Keratinocyte (primary cell): ENCODE data around the gene MTCH1. TPM values are rescaled to one million over a fixed set of nuclear protein-coding genes. Genes with fewer than 3 reads are reported as not detected.

Source experiments
- DNase-seq: peaks from one replicate; pipeline ENCODE4 v3.0.0-alpha.2; 2011; ENCODE audit warnings: low read depth, missing footprints, low spot score
- FAIRE-seq: peaks from 2 replicates; lab custom pipeline; 2011; peaks lifted over from hg19 to GRCh38; lab: Jason Lieb, UNC
- H2AFZ ChIP-seq: 2 replicates; pipeline ENCODE4 v1.6.0; 2012; ENCODE audit warnings: low read length, control low read depth, inconsistent platforms; ENCODE audit not compliant: control insufficient read depth
- H3K27ac ChIP-seq: 2 replicates; pipeline ENCODE4 v1.5.1; 2011; ENCODE audit warnings: low read length; ENCODE audit not compliant: control insufficient read depth, insufficient read depth
- H3K27me3 ChIP-seq: 3 replicates; pipeline ENCODE4 v1.6.0; 2011; ENCODE audit warnings: low read length; ENCODE audit not compliant: control insufficient read depth, insufficient read depth; ENCODE audit errors: extremely low read depth
- H3K36me3 ChIP-seq, 2 experiments: 2 replicates in 1 of 2; 3 replicates in 1 of 2; pipeline ENCODE4 v1.5.1; 2011; ENCODE audit warnings: low read length in 2 of 2, mild to moderate bottlenecking in 1 of 2; ENCODE audit not compliant: control insufficient read depth in 2 of 2, insufficient read depth in 2 of 2; ENCODE audit errors: extremely low read depth in 1 of 2
- H3K4me1 ChIP-seq: 3 replicates; pipeline ENCODE4 v1.5.1; 2011; ENCODE audit warnings: low read length; ENCODE audit not compliant: control insufficient read depth, insufficient read depth; ENCODE audit errors: extremely low read depth
- H3K4me2 ChIP-seq: 3 replicates; pipeline ENCODE4 v1.6.0; 2011; ENCODE audit warnings: low read depth, low read length; ENCODE audit not compliant: control insufficient read depth, insufficient read depth; ENCODE audit errors: extremely low read depth
- H3K4me3 ChIP-seq, 3 experiments: fragments of 200-600 bp in 1 of 3; sonication (generic) in 1 of 3; 2 replicates in 2 of 3; 3 replicates in 1 of 3; pipeline ENCODE4 v1.5.1; 2011 to 2016; ENCODE audit warnings: low read length in 3 of 3, mild to moderate bottlenecking in 3 of 3, control low read depth in 2 of 3, inconsistent platforms in 1 of 3, low read depth in 1 of 3, mixed read lengths in 1 of 3, mixed run types in 1 of 3, moderate library complexity in 1 of 3; ENCODE audit not compliant: control insufficient read depth in 2 of 3, insufficient read depth in 2 of 3; ENCODE audit errors: extremely low read depth in 1 of 3
- H3K79me2 ChIP-seq: 2 replicates; pipeline ENCODE4 v1.6.0; 2012; ENCODE audit warnings: low read length; ENCODE audit not compliant: control insufficient read depth, insufficient read depth
- H3K9ac ChIP-seq: 3 replicates; pipeline ENCODE4 v1.6.0; 2011; ENCODE audit warnings: low read length; ENCODE audit not compliant: control insufficient read depth, insufficient read depth; ENCODE audit errors: extremely low read depth
- H3K9me1 ChIP-seq: 3 replicates; pipeline ENCODE4 v1.6.0; 2011; ENCODE audit warnings: low read length; ENCODE audit not compliant: control insufficient read depth, insufficient read depth; ENCODE audit errors: extremely low read depth
- H3K9me3 ChIP-seq: 2 replicates; pipeline ENCODE4 v1.5.1; 2012; ENCODE audit warnings: low read depth, low read length; ENCODE audit not compliant: control insufficient read depth
- H4K20me1 ChIP-seq: 3 replicates; pipeline ENCODE4 v1.6.0; 2011; ENCODE audit warnings: low read length; ENCODE audit not compliant: control insufficient read depth, insufficient read depth; ENCODE audit errors: extremely low read depth
- EZH2 ChIP-seq: IDR thresholded peaks from one replicate; pipeline ENCODE4 v1.6.1; 2012; ENCODE audit warnings: inconsistent platforms, mild to moderate bottlenecking, low read length, moderate library complexity
- dilution Hi-C: fragments of 300-500 bp; cut with MboI; formaldehyde crosslinking; loops from one replicate; pipeline ENCODE4 v1.7.0; 2020; ENCODE audit warnings: low sequenced_read_pairs; ENCODE audit not compliant: extremely low pct_ligation_motif_present
- polyA plus RNA-seq, 5 experiments: library from polyadenylated mRNA; depleted of rRNA in 3 of 5; stranded (reverse) in 3 of 5; stranded (forward) in 1 of 5; unstranded in 1 of 5; fragments of >200 nt; gene quantifications; 1 replicate in 1 of 5; 2 replicates in 3 of 5; 3 replicates in 1 of 5; pipeline versions ENCODE4 v1.2.1 to v1.2.3, GENCODE V29; 2011 to 2012; ENCODE audit warnings: missing spikeins in 2 of 5, low read depth in 1 of 5, low replicate concordance in 1 of 5
- TF ChIP-seq, protein P1 (sequence below), 3 experiments: IDR thresholded peaks in 1 of 3; conservative IDR thresholded peaks in 1 of 3; optimal IDR thresholded peaks in 1 of 3; 2 replicates in 2 of 3; 3 replicates in 1 of 3; pipeline versions ENCODE3 to v1.5.1; 2011; ENCODE audit warnings: low read length in 3 of 3, mild to moderate bottlenecking in 3 of 3, moderate library complexity in 2 of 3, control low read depth in 1 of 3, inconsistent platforms in 1 of 3; ENCODE audit not compliant: insufficient read depth in 2 of 3; ENCODE audit errors: extremely low read depth in 1 of 3

The MTCH1 gene
- polyA plus RNA-seq, 1 donor (not counting 4 experiments of a cell fraction or from before 2014, with no cell fraction given) = 88.8 TPM

DNA sequence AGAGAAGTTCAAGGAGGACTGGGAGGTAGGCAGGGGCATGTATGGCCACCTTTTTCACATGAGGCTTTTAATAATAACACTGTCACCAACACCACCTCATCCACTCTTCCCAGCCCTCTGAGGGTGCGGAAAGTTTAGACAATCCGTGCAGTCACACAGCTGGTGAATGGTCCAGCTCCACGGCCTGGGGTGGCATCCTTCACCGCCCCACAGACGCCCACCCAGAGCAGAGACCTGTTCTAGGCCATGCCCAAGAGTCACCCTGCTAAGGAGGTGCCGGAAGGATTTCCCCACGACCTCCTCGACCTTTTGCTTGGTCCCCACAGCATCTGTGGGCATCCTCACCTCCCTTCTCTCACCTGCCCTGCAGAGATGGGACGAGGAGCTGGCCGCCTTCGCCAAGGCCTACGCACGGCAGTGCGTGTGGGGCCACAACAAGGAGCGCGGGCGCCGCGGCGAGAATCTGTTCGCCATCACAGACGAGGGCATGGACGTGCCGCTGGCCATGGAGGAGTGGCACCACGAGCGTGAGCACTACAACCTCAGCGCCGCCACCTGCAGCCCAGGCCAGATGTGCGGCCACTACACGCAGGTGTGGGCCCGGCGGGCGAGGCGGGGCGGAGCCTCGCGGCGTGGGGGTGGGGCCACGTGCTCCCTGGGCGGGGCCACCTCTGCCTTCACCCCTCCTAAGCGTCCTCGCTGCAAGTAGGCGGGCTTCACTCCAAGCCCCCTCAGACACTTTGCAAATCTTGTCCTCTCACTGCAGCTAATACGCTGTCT, 27.0 kb downstream of the MTCH1 start:
- dilution Hi-C loops = no loop called here
- no peak overlapping the region for H2AFZ ChIP-seq
- TF ChIP-seq, protein P1, sequence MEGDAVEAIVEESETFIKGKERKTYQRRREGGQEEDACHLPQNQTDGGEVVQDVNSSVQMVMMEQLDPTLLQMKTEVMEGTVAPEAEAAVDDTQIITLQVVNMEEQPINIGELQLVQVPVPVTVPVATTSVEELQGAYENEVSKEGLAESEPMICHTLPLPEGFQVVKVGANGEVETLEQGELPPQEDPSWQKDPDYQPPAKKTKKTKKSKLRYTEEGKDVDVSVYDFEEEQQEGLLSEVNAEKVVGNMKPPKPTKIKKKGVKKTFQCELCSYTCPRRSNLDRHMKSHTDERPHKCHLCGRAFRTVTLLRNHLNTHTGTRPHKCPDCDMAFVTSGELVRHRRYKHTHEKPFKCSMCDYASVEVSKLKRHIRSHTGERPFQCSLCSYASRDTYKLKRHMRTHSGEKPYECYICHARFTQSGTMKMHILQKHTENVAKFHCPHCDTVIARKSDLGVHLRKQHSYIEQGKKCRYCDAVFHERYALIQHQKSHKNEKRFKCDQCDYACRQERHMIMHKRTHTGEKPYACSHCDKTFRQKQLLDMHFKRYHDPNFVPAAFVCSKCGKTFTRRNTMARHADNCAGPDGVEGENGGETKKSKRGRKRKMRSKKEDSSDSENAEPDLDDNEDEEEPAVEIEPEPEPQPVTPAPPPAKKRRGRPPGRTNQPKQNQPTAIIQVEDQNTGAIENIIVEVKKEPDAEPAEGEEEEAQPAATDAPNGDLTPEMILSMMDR (optimal IDR thresholded peaks at IDR 0.05 in 1 of 3, IDR thresholded peaks at IDR 0.05 in 1 of 3, conservative IDR thresholded peaks at IDR 0.05 in 1 of 3; ENCODE audit: extremely low read depth in 1 of 3, insufficient read depth in 2 of 3, low read length in 3 of 3) = no peak
- no peak for TF ChIP-seq EZH2
- no peaks in the 10 kb centered on the region for H3K9me3 ChIP-seq
- H3K27ac ChIP-seq = no peak overlapping the region
- no peaks in the 10 kb centered on the region for H3K9me1 ChIP-seq
- DNase-seq (no peak), FAIRE-seq (no peak)
- no peaks in the 10 kb centered on the region for H3K27me3 ChIP-seq
- no peaks in the 10 kb centered on the region for H4K20me1 ChIP-seq
- no peak overlapping the region for H3K4me3 ChIP-seq
- no peak overlapping the region for H3K9ac ChIP-seq
- H3K79me2 ChIP-seq = no peaks in the 10 kb centered on the region
- H3K36me3 ChIP-seq = no peaks in the 10 kb centered on the region
- peaks cover 32% of the 10 kb centered on the region for H3K4me1 ChIP-seq
- no peak overlapping the region for H3K4me2 ChIP-seq

DNA sequence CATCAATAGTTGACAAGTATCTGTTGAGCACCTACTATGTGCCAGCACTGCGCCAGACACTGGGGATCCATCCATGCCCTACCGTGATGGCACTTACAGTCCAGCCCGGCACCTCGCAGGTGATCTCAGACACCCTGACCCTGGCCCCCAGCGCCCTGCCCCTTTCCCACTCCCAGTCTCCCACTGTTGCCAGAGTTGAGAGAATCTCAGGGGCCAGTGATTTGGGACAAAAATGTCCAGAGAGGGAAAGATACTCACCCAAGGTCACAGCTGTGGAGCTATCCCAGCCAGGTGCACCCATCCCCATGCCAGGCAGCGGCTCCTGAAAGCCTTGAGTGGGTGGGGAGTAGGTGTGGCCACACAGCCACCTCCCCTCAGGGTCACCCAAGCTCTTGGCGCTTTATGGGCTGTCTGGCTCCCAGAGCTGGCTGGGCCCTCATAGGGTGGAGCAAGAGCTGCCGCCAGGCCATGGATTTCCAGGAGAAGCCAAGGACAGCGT, 28.2 kb downstream of the MTCH1 start:
- dilution Hi-C loops = no loop called here
- TF ChIP-seq EZH2 = no peak
- TF ChIP-seq, protein P1 (optimal IDR thresholded peaks at IDR 0.05 in 1 of 3, IDR thresholded peaks at IDR 0.05 in 1 of 3, conservative IDR thresholded peaks at IDR 0.05 in 1 of 3; ENCODE audit: extremely low read depth in 1 of 3, insufficient read depth in 2 of 3, low read length in 3 of 3) = no peak
- H3K79me2 ChIP-seq = no peaks in the 10 kb centered on the region
- H3K27ac ChIP-seq = no peak overlapping the region
- H3K4me1 ChIP-seq = peaks cover 23% of the 10 kb centered on the region
- H3K9me1 ChIP-seq = no peaks in the 10 kb centered on the region
- H3K4me3 ChIP-seq = no peak overlapping the region
- no peak overlapping the region for H3K4me2 ChIP-seq
- H3K27me3 ChIP-seq = no peaks in the 10 kb centered on the region
- no peak for DNase-seq
- FAIRE-seq = no peak
- no peaks in the 10 kb centered on the region for H3K9me3 ChIP-seq
- no peak overlapping the region for H3K9ac ChIP-seq
- no peaks in the 10 kb centered on the region for H3K36me3 ChIP-seq
- H4K20me1 ChIP-seq = no peaks in the 10 kb centered on the region
- no peak overlapping the region for H2AFZ ChIP-seq
